GM12878 (cell line): Measurements from ENCODE around the gene NTF4. TPM values are rescaled to one million over a fixed set of nuclear protein-coding genes. Genes with fewer than 3 reads are reported as not detected.
A peak's percentile ranks its signal among the peaks of the same experiment; 100 is the strongest.

Experiments
- ASH2L ChIP-seq: fragments of 300-600, 200-600 bp; sonication (generic); IDR thresholded peaks from 2 replicates; pipeline ENCODE4 v1.6.1; 2017; ENCODE audit warnings: low read depth, mild to moderate bottlenecking, borderline replicate concordance
- ATF7 ChIP-seq: fragments of 450-650 bp; IDR thresholded peaks from 2 replicates; pipeline ENCODE4 v1.6.1; 2016; ENCODE audit warnings: low read depth, mild to moderate bottlenecking
- BHLHE40 ChIP-seq, 2 experiments: fragments of 450-650 bp in 1 of 2; IDR thresholded peaks; 2 replicates each; pipeline ENCODE4 v1.6.1; 2011 to 2017; ENCODE audit warnings: low read depth in 2 of 2, borderline replicate concordance in 1 of 2, improper control_type of control experiment in 1 of 2, low read length in 1 of 2, mild to moderate bottlenecking in 1 of 2
- ESRRA ChIP-seq: IDR thresholded peaks from 2 replicates; pipeline ENCODE4 v1.6.1; 2012; ENCODE audit warnings: mild to moderate bottlenecking, low read length, improper control_type of control experiment
- JUND ChIP-seq: IDR thresholded peaks from 2 replicates; pipeline ENCODE4 v1.6.1; 2012; ENCODE audit warnings: low read depth, mild to moderate bottlenecking, low read length, improper control_type of control experiment, moderate library complexity
- MTA2 ChIP-seq: fragments of 450-650 bp; IDR thresholded peaks from 2 replicates; pipeline ENCODE4 v1.6.1; 2016; ENCODE audit warnings: low read depth, mild to moderate bottlenecking, moderate library complexity
- MYB ChIP-seq: fragments of 150-350 bp; IDR thresholded peaks from 2 replicates; pipeline ENCODE4 v1.6.1; 2014; ENCODE audit warnings: mild to moderate bottlenecking, low read depth, low read length, borderline replicate concordance
- POU2F2 ChIP-seq: IDR thresholded peaks from 3 replicates; pipeline ENCODE4 v1.6.1; 2011; ENCODE audit warnings: low read depth, mild to moderate bottlenecking, low read length, borderline replicate concordance
- RAD51 ChIP-seq: fragments of 450-650 bp; IDR thresholded peaks from 2 replicates; pipeline ENCODE4 v1.6.1; 2016; ENCODE audit warnings: moderate library complexity, mild to moderate bottlenecking, inconsistent platforms
- USF1 ChIP-seq: IDR thresholded peaks from 2 replicates; pipeline ENCODE4 v1.6.1; 2011; ENCODE audit warnings: borderline replicate concordance, low read depth, mild to moderate bottlenecking, moderate library complexity, mixed read lengths, low read length; ENCODE audit not compliant: insufficient read depth; ENCODE audit errors: extremely low read length
- YY1 ChIP-seq: IDR thresholded peaks from 2 replicates; pipeline ENCODE4 v1.6.1; 2011; ENCODE audit warnings: low read depth, mild to moderate bottlenecking, low read length
- ZBED1 ChIP-seq: IDR thresholded peaks from 2 replicates; pipeline ENCODE4 v1.6.1; 2016; ENCODE audit warnings: borderline replicate concordance
- polyA plus RNA-seq, 11 experiments: library from polyadenylated mRNA; depleted of rRNA in 4 of 11; unstranded in 6 of 11; stranded (reverse) in 5 of 11; fragments of >200 nt; fragmentation: Nextera tagmentation in 4 of 11; fragmentation: Illumina TruSeq in 1 of 11; extraction: Ambion mirVana in 4 of 11; extraction: Trizol in 1 of 11; gene quantifications; 1 replicate in 1 of 11; 2 replicates in 10 of 11; pipeline versions ENCODE4 v1.2.1 to v1.2.3, GENCODE V29; 2011 to 2016; ENCODE audit warnings: inconsistent platforms in 2 of 11, missing spikeins in 2 of 11, low read depth in 1 of 11
- total RNA-seq, 4 experiments: library from RNA; depleted of rRNA in 3 of 4; stranded (reverse); fragments of >200 nt in 3 of 4; fragmentation: Illumina TruSeq in 1 of 4; extraction: Trizol in 1 of 4; gene quantifications; 2 replicates each; pipeline versions ENCODE4 v1.2.1 to v1.2.3, GENCODE V29; 2013 to 2021

NTF4 gene
- total and polyA plus RNA-seq, 10 of the 15 experiments (the other 5 are each of a cell fraction or from before 2014, with no cell fraction given): not detected

- TF ChIP-seq MTA2 (peak; percentile 33), ATF7 (no peak), ASH2L (0 out of 2 replicates have a peak, but pooled peaks have one; percentile 48), USF1 (no peak), JUND (0 out of 2 replicates have a peak, but pooled peaks have one; percentile 17), MYB (no peak), BHLHE40 (IDR thresholded peaks at IDR 0.05; ENCODE audit: borderline replicate concordance in 1 of 2, low read depth in 2 of 2, low read length in 1 of 2) (peak; percentile 36 to 88; a peak in 3 of 4 replicates), RAD51 (no peak), ESRRA (peak; percentile 79; the same call in 1 of the 2 replicates), ZBED1 (no peak), YY1 (peak; percentile 66; the same call in 1 of the 2 replicates), POU2F2 (peak; percentile 84; the same call in 2 of the 3 replicates)
These were observed 20.6 kb upstream of the NTF4 start, which contains the start of gene SNRNP70 (continued) for GRCh38 chr19:49085020-49085867.
